Stimulated activated CD8-positive, alpha-beta memory T cell treated with anti-CD3 and anti-CD28 coated beads, Interleukin-15, amount 100 ng/mL, for 1 hour (primary cell): ENCODE data around the gene COQ8A.
"Not testable (repeated sequence)": the region's sequence is repeated elsewhere in the genome, so short reads cannot be mapped to it uniquely, and the experiment has no call there.

ENCODE experiments used
- DNase-seq: peaks from one replicate; pipeline ENCODE4 v3.0.0-alpha.2; 2020; ENCODE audit warnings: low read depth

The COQ8A gene

GRCh38 chr1:226953175-226953800 lies 13.2 kb downstream of the COQ8A start:
- DNase-seq: no peak

DNA sequence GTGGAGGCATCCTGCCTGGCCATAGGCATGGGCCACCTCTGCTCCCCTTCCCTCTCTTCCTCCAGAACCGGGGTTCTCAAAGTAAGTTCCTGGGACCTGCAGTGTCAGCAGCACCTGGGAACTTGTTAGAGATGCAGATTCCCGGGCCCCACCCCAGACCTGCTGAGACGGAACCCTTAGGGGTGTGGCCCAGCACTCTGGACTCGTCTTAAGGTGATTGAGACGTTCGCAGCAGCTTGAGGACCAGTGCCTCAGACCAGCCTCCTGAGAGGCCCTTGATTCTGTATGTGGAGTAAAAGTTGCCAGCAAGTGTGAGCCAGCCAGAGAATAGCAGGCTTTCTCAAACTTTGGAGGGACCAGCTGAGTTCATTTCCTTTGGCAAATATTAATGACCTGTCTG lies 14.2 kb downstream of the COQ8A start:
- no peak for DNase-seq

GRCh38 chr1:226954777-226955176 lies 14.7 kb downstream of the COQ8A start:
- DNase-seq: no peak

GRCh38 chr1:226955857-226956256 lies 15.8 kb downstream of the COQ8A start:
- DNase-seq: not testable (repeated sequence)

GRCh38 chr1:226956942-226957713 lies 17.0 kb downstream of the COQ8A start:
- DNase-seq: no peak

DNA sequence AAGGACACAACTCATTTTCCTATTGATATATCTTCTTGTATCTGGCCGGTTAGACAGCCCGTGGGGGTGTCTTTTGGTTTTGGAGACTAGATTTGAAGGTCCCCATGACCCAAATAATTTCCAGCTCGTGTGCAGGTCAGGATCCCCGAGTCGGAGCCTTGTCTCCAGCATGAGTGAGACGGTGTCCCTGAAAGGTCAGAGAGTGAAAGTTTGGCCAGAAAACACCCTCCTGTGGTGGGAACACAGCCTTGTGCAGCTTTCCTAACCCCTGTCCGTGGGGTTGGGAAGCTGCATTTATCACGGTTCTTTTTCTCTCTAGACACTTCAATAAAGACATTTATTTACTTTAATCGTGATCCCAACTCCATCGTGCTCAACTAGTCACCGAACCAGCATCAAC lies 17.6 kb downstream of the COQ8A start:
- no peak for DNase-seq

- DNase-seq: no peak
These were observed 18.2 kb downstream of the COQ8A start for GRCh38 chr1:226958300-226958699.

- no peak for DNase-seq
These were observed 20.2 kb downstream of the COQ8A start for GRCh38 chr1:226960256-226960655.

DNA sequence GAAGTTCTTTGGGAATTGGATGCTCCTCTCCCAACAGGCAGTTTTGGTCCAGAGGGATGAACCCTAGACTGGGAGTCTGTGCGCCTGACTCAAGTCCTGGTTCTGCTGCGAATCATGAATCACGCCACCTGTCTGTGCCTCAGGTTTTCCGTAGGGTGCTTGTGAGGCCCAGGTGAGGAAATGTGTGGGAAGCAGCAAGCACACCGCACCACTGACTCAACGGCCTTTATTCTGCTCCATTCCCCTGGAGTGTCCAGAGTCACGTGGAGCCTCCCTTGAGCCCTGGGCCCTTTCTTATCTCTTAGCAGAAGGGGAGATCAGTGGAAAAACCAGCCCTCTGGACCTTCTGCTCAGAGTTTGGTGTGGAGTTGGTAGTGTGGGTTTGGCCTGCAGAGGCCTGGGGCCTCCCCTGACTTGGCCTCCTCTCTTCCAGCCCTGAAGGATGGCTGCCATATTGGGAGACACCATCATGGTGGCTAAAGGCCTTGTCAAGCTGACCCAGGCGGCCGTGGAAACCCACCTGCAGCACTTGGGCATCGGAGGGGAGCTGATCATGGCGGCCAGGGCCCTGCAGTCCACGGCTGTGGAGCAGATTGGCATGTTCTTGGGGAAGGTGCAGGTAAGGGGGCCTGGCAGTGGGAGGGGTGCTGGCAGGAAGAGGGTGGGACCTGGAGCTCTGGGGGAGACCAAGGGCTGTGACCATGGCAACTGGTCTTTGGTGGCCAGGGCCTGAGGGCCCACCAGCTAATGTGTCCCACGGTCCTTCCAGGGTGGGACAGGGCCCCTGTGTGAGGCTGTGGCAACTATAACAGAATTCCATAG lies 21.1 kb downstream of the COQ8A start:
- DNase-seq: no peak

- DNase-seq: no peak
These were observed 22.6 kb downstream of the COQ8A start for GRCh38 chr1:226962421-226963391.

- DNase-seq: no peak
These were observed 24.0 kb downstream of the COQ8A start for GRCh38 chr1:226964068-226964425.

- no peak for DNase-seq
These were observed 24.8 kb downstream of the COQ8A start for GRCh38 chr1:226964611-226965486.

DNA sequence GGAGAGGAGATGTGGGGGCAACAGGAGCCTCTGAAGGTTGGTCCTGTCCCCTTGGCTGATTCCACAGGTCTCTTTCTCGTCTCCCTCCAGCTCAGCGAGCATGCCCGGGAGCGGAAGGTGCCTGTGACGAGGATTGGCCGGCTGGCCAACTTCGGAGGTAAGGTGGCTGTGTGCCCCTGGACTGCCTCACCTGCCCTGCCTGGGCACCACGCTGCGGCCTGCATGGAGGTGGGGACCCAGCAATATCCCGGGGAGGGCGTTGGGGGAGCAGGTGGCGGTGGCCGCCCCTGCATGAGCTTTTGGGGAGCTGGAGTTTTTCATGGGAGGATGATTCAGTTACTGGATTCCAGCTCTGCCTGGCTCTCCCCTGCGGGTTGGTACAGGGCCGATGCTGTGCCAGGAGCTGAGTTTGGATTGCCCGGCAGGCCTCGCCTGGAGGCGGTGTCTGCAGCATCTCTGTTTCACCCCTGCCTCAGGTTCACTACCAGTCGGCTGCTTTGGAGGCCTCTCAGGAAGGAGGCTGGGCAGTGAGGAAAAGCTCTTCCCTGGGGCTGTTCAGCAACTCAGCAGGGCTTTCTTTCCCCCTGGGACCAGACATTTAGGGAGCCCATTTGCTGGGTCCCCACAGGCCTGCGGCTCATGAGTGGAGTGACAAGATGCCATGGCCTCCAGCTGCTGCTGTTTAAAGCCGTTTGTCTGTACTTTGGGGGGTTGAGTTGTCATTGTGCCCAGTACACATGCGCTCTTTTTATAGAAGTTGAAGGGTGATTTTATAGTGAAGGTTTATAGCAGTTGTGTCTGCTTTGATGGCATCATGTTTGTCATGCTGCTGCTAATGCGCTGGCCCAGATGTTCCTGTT lies 25.7 kb downstream of the COQ8A start:
- no peak for DNase-seq

DNA sequence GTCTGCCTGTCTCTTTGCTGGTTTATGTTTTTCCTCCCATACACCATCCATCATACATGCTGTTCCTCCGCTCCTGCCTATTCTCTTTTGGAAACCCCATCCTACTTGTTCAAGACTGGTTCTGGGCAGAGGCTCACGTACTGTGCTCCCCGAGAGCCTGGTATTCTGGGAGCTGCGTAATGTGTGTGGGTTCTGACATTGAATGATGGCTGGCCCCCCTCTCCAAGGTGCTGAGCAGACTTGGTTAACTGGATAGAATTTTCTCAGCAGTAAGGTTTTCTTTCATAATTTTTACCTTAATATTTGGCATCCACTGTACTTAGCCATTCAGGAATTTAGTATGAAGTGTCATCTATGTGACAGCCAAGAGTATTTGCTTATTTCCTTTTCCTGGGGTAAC lies 26.6 kb downstream of the COQ8A start:
- no peak for DNase-seq

GRCh38 chr1:226967665-226968064 lies 27.6 kb downstream of the COQ8A start:
- DNase-seq: no peak

DNA sequence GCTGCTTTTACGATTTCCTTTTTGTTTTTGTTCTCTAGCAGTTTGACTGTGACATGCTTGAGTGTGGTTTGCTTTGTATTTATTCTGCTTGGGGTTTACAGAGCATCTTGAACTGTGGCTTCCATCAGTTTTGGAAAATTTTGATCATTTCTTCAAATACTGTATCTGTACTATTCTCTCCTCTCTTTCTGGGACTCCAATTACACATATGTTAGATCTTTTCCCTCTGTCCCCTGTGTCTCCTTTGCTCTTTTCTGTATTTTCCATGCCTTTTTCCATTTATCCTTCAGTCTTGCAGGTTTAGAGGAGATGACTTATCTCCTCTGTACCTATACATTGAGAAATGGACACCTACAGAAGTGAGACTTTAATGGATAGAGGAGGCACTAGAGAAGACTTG lies 31.7 kb downstream of the COQ8A start:
- no peak for DNase-seq

GRCh38 chr1:226972931-226973330 lies 32.8 kb downstream of the COQ8A start:
- no peak for DNase-seq

DNA sequence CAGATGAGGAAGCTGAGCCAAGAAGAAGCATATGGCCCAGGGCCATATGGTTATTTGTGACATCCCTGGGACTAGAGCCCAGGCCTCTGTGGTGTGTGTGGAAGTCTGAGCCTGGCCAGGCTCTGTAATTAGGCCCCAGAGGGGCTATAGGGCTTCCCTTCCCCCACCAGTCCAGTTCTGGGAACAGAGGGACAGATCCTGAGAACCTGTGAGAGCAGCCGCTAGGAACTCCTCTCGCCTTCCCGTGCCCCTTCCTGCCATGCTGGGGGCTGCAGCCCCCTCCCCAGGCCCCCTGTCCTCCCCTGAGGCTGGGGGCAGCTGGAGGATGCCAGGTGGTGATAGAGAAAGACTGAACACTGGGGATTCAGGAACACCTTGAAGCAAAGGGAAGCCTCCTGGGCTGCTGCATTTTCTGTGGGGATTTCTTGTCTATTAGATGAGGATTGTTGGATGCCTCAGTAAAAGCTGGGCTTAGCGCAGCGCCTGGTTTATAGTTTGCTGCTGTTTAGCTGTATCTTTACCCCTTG lies 33.3 kb downstream of the COQ8A start:
- no peak for DNase-seq

- no peak for DNase-seq
These were observed 33.9 kb downstream of the COQ8A start for GRCh38 chr1:226973898-226974543.
